ENCODE results near the gene RELN. TPM values are rescaled to one million over a fixed set of nuclear protein-coding genes. Genes with fewer than 3 reads are reported as not detected.
"Not testable (repeated sequence)": the region's sequence is repeated elsewhere in the genome, so short reads cannot be mapped to it uniquely, and the experiment has no call there.

The RELN gene
- total RNA-seq, 1 donor from 2014 or later, result 0.11 TPM

- Histone ChIP-seq H3K27ac (no peak overlapping the region), H3K36me3 (no peaks in the 10 kb centered on the region), H3K4me3 (no peak overlapping the region), H3K27me3 (no peaks in the 10 kb centered on the region), H3K9me3 (no peaks in the 10 kb centered on the region), H3K4me1 (no peaks in the 10 kb centered on the region)
- TF ChIP-seq CTCF (IDR thresholded peaks at IDR 0.05), result no peak
- no peak for DNase-seq (ENCODE audit: low spot score in 2 of 2)
- intact Hi-C loops (cut with DNase I), result no loop called here
These were observed 83.5 kb downstream of the RELN start for GRCh38 chr7:103905997-103906396.

- Histone ChIP-seq H3K4me1 (no peaks in the 10 kb centered on the region), H3K9me3 (no peaks in the 10 kb centered on the region), H3K27me3 (no peaks in the 10 kb centered on the region), H3K36me3 (no peaks in the 10 kb centered on the region), H3K4me3 (no peak overlapping the region), H3K27ac (no peak overlapping the region)
- TF ChIP-seq CTCF (IDR thresholded peaks at IDR 0.05), result no peak
- DNase-seq (ENCODE audit: low spot score in 2 of 2), result no peak
- intact Hi-C loops (cut with DNase I), result no loop called here
These were observed 86.5 kb downstream of the RELN start for GRCh38 chr7:103902917-103903316.

- H3K4me1 ChIP-seq; H3K9me3 ChIP-seq; intact Hi-C loops (cut with DNase I); H3K27ac ChIP-seq; DNase-seq (ENCODE audit: low spot score in 2 of 2); H3K4me3 ChIP-seq; H3K27me3 ChIP-seq; H3K36me3 ChIP-seq: not testable (repeated sequence)
These were observed 92.6 kb downstream of the RELN start for GRCh38 chr7:103896826-103897225.

GRCh38 chr7:103894656-103895596 is 94.5 kb downstream of the RELN start:
- DNase-seq (ENCODE audit: low spot score in 2 of 2), result no peak
- no peaks in the 10 kb centered on the region for H3K36me3 ChIP-seq
- no peak overlapping the region for H3K27ac ChIP-seq
- no peak overlapping the region for H3K4me3 ChIP-seq
- intact Hi-C loops (cut with DNase I), result no loop called here
- no peaks in the 10 kb centered on the region for H3K27me3 ChIP-seq
- no peak for TF ChIP-seq CTCF (IDR thresholded peaks at IDR 0.05)
- H3K4me1 ChIP-seq, result no peaks in the 10 kb centered on the region
- H3K9me3 ChIP-seq, result no peaks in the 10 kb centered on the region

- intact Hi-C loops (cut with DNase I), result no loop called here
- Histone ChIP-seq H3K27ac (no peak overlapping the region), H3K4me1 (no peaks in the 10 kb centered on the region), H3K36me3 (no peaks in the 10 kb centered on the region), H3K4me3 (no peak overlapping the region), H3K9me3 (no peaks in the 10 kb centered on the region), H3K27me3 (no peaks in the 10 kb centered on the region)
- TF ChIP-seq CTCF (IDR thresholded peaks at IDR 0.05), result no peak
- no peak for DNase-seq (ENCODE audit: low spot score in 2 of 2)
These were observed 96.1 kb downstream of the RELN start for GRCh38 chr7:103893350-103893749.

- no peak overlapping the region for H3K4me3 ChIP-seq
- no peaks in the 10 kb centered on the region for H3K36me3 ChIP-seq
- intact Hi-C loops (cut with DNase I), result no loop called here
- no peaks in the 10 kb centered on the region for H3K4me1 ChIP-seq
- no peaks in the 10 kb centered on the region for H3K9me3 ChIP-seq
- TF ChIP-seq CTCF (IDR thresholded peaks at IDR 0.05), result no peak
- no peaks in the 10 kb centered on the region for H3K27me3 ChIP-seq
- DNase-seq (ENCODE audit: low spot score in 2 of 2), result no peak
- H3K27ac ChIP-seq, result no peak overlapping the region
These were observed 100.0 kb downstream of the RELN start for GRCh38 chr7:103889451-103889850.
